ENCODE data around the gene ARHGEF38.

DNA sequence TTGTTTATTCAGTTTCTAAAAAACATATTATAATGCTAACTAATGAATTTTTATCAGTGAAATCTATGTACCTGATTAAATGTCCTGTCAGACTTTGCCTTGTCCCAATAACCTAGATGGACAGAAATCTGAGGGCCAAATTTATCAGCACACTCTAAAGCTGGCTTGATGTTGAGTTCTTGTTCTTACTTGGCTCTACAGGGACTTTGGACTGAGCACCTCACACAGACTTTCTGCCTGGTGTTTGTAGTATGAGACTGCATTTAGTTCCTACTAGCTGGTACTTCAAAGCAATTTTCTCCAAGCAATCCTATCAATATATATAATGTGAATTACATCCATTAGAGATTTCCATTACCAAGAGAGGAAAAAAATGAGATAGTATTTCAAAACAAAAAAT is 118.3 kb downstream of the ARHGEF38 start:
- TF ChIP-seq CTCF (IDR thresholded peaks at IDR 0.05; ENCODE audit: low read length) (no peak), EZH2 (IDR thresholded peaks at IDR 0.05; ENCODE audit: borderline replicate concordance, low read length) (no peak)

Data from OCI-LY1 (cell line).